DND-41 (cell line): ENCODE data around the gene NF1.

Source experiments
- ATAC-seq: fragments of 200-7000 bp; cut with Tn5 transposase; 3 replicates; pipeline ENCODE4 v1.9.1; 2021; ENCODE audit warnings: low read depth; ENCODE audit not compliant: insufficient read depth
- DNase-seq: peaks from one replicate; pipeline ENCODE4 v3.0.0-alpha.2; 2020
- H2AFZ ChIP-seq: 2 replicates; pipeline ENCODE4 v1.6.0; 2012; ENCODE audit warnings: low read depth, low read length
- H3K27ac ChIP-seq: 2 replicates; pipeline ENCODE4 v1.5.1; 2012; ENCODE audit warnings: low read length, inconsistent platforms
- H3K27me3 ChIP-seq: fragments of 200-600 bp; sonication (generic); 2 replicates; pipeline ENCODE4 v1.6.0; 2012; ENCODE audit warnings: low read length, mild to moderate bottlenecking, inconsistent platforms; ENCODE audit not compliant: insufficient read depth, poor library complexity
- H3K36me3 ChIP-seq: 2 replicates; pipeline ENCODE4 v1.5.1; 2012; ENCODE audit warnings: low read length, inconsistent platforms; ENCODE audit not compliant: insufficient read depth
- H3K4me1 ChIP-seq: 2 replicates; pipeline ENCODE4 v1.5.1; 2012; ENCODE audit warnings: mild to moderate bottlenecking, low read length; ENCODE audit not compliant: insufficient read depth
- H3K4me2 ChIP-seq: 2 replicates; pipeline ENCODE4 v1.6.0; 2012; ENCODE audit warnings: mild to moderate bottlenecking, moderate library complexity, low read length, inconsistent platforms; ENCODE audit not compliant: insufficient read depth
- H3K4me3 ChIP-seq, 2 experiments: fragments of 200-600 bp in 1 of 2; shearing (Covaris generic) in 1 of 2; 2 replicates each; pipeline ENCODE4 v1.5.1; 2012 to 2016; ENCODE audit warnings: inconsistent platforms in 2 of 2, low read length in 2 of 2, mild to moderate bottlenecking in 2 of 2, low read depth in 1 of 2, moderate library complexity in 1 of 2
- H3K79me2 ChIP-seq: 2 replicates; pipeline ENCODE4 v1.6.0; 2012; ENCODE audit warnings: low read length, inconsistent platforms; ENCODE audit not compliant: insufficient read depth
- H3K9ac ChIP-seq: 2 replicates; pipeline ENCODE4 v1.6.0; 2012; ENCODE audit warnings: low read depth, mild to moderate bottlenecking, inconsistent platforms, low read length, moderate library complexity
- H3K9me3 ChIP-seq: 2 replicates; pipeline ENCODE4 v1.5.1; 2012; ENCODE audit warnings: low read length, moderate library complexity, mild to moderate bottlenecking, inconsistent platforms; ENCODE audit not compliant: insufficient read depth, severe bottlenecking
- H4K20me1 ChIP-seq: 2 replicates; pipeline ENCODE4 v1.6.0; 2012; ENCODE audit warnings: low read length; ENCODE audit not compliant: insufficient read depth
- CTCF ChIP-seq: IDR thresholded peaks from 2 replicates; pipeline ENCODE4 v1.5.1; 2012; ENCODE audit warnings: borderline replicate concordance, low read length, moderate library complexity, mild to moderate bottlenecking; ENCODE audit not compliant: poor library complexity, severe bottlenecking; ENCODE audit errors: extremely low read depth
- EZH2 ChIP-seq: IDR thresholded peaks from 3 replicates; pipeline ENCODE4 v1.6.1; 2012; ENCODE audit warnings: borderline replicate concordance, low read depth, mild to moderate bottlenecking, moderate library complexity, low read length, inconsistent platforms; ENCODE audit not compliant: severe bottlenecking

NF1 gene

DNA sequence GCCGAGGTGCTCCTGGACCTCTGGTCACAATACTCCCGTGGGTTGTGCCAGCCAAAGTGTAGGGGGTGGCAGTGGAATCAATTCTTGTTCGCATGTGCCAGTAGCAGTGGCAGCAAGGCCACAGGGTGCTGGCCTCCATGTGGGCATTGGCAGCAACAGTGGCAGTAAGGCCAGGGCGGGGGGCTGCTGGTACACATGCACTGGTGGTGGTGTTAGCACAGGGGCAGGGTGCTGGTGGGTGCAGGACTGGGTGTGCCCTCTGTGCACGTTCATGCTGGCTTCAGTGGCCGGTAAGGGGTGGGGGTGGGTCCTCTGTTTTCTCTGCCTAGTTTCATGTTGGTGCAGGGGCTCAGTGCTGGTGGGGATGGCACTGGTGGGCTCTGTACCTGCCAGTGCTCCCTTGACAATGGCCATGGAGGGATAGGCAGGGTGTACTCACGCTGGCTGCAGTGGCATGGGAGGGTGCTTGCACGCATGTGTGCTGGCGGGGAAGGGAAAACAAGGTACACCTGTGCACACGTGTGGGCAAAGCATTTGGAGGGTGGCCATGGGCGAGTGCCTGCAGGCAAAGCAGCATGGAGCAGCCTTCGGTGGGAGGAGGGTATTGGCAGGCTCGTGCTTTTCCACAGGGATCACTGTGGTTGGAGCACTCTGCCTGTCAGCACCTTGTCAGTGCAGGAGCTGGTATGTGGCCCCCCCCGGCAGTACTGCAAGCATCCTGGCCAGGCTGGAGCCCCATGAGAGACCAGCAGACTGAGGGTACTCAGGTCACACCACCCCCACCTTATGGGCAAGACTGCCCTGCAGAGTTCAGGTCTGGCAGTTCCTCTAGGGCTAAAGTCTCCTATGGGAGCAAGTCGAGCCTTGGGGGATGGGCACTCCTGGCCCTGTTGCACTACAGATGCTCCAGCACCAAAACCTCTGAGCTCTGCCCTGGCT, 35.8 kb downstream of the NF1 start:
- H3K4me1 ChIP-seq, result no peaks in the 10 kb centered on the region
- H3K79me2 ChIP-seq, result peaks cover 94% of the 10 kb centered on the region
- ATAC-seq (no peak), DNase-seq (no peak)
- H3K4me2 ChIP-seq, result no peak overlapping the region
- H3K27ac ChIP-seq, result no peak overlapping the region
- H3K9me3 ChIP-seq, result no peaks in the 10 kb centered on the region
- H4K20me1 ChIP-seq, result peaks cover 30% of the 10 kb centered on the region
- no peak for TF ChIP-seq CTCF
- TF ChIP-seq EZH2, result no peak
- H3K9ac ChIP-seq, result no peak overlapping the region
- no peak overlapping the region for H2AFZ ChIP-seq
- H3K36me3 ChIP-seq, result 0 out of 2 replicates have a peak, but pooled peaks cover 5% of the 10 kb centered on the region
- no peak overlapping the region for H3K4me3 ChIP-seq
- H3K27me3 ChIP-seq, result no peaks in the 10 kb centered on the region

GRCh38 chr17:31131299-31131698, 36.5 kb downstream of the NF1 start:
- Histone ChIP-seq H3K4me3 (no peak overlapping the region), H4K20me1 (peaks cover 30% of the 10 kb centered on the region), H3K4me1 (no peaks in the 10 kb centered on the region), H3K9me3 (no peaks in the 10 kb centered on the region), H3K9ac (no peak overlapping the region), H3K36me3 (peaks cover 9% of the 10 kb centered on the region; the same call in 1 of the 2 replicates), H3K27me3 (no peaks in the 10 kb centered on the region), H3K27ac (no peak overlapping the region), H3K79me2 (peaks cover 91% of the 10 kb centered on the region), H3K4me2 (no peak overlapping the region), H2AFZ (no peak overlapping the region)
- no peak for ATAC-seq
- TF ChIP-seq CTCF (no peak), EZH2 (no peak)
- DNase-seq, result no peak

GRCh38 chr17:31132977-31133376, 38.2 kb downstream of the NF1 start:
- TF ChIP-seq CTCF, result no peak
- no peak for TF ChIP-seq EZH2
- peaks cover 22% of the 10 kb centered on the region for H4K20me1 ChIP-seq
- H3K79me2 ChIP-seq, result peaks cover 93% of the 10 kb centered on the region
- no peaks in the 10 kb centered on the region for H3K9me3 ChIP-seq
- H3K4me3 ChIP-seq, result no peak overlapping the region
- no peak overlapping the region for H3K9ac ChIP-seq
- ATAC-seq, result no peak
- no peaks in the 10 kb centered on the region for H3K4me1 ChIP-seq
- H3K27ac ChIP-seq, result no peak overlapping the region
- no peak overlapping the region for H2AFZ ChIP-seq
- no peaks in the 10 kb centered on the region for H3K27me3 ChIP-seq
- no peak for DNase-seq
- no peak overlapping the region for H3K4me2 ChIP-seq
- H3K36me3 ChIP-seq, result peaks cover 11% of the 10 kb centered on the region; the same call in 1 of the 2 replicates
